Stomach (tissue), 4 donors: ENCODE measurements around the gene TPRG1.

Experiments
- POLR2AphosphoS5 ChIP-seq, 3 donors: sonication (generic); formaldehyde crosslinking; IDR thresholded peaks; one replicate each; pipeline ENCODE4 v1.6.1; 2016; ENCODE audit warnings: antibody characterized with exemption in 3 of 3
- TF ChIP-seq, protein P1 (sequence below), 7 experiments: fragments of 450-650 bp in 4 of 7; fragments of 200-600 bp in 3 of 7; sonication (generic) in 3 of 7; IDR thresholded peaks; one replicate each; pipeline ENCODE4 v1.5.1; 2016 to 2019; ENCODE audit warnings: antibody characterized with exemption in 7 of 7, control low read depth in 2 of 7, mild to moderate bottlenecking in 1 of 7

DNA sequence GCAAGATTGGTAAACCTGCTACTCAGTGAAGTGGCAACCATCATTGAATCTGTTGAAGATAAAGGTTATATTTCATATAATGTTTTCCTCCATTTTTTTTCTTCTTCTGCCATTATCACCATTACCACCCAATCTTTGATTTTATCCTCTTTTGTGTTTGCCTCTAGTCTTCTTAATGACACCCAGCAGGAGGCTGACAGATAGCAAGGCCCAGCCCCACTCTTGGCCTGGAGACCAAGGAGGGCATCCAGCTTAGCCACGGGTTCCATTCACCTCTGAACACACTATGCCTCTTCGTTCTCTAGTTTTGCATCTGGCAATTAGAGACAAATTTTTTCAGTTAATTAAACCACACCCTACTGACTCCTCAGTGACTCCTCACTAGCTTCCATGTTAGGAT is 129.7 kb downstream of the TPRG1 start:
- TF ChIP-seq POLR2AphosphoS5 (IDR thresholded peaks at IDR 0.05) = no peak
- TF ChIP-seq, protein P1, sequence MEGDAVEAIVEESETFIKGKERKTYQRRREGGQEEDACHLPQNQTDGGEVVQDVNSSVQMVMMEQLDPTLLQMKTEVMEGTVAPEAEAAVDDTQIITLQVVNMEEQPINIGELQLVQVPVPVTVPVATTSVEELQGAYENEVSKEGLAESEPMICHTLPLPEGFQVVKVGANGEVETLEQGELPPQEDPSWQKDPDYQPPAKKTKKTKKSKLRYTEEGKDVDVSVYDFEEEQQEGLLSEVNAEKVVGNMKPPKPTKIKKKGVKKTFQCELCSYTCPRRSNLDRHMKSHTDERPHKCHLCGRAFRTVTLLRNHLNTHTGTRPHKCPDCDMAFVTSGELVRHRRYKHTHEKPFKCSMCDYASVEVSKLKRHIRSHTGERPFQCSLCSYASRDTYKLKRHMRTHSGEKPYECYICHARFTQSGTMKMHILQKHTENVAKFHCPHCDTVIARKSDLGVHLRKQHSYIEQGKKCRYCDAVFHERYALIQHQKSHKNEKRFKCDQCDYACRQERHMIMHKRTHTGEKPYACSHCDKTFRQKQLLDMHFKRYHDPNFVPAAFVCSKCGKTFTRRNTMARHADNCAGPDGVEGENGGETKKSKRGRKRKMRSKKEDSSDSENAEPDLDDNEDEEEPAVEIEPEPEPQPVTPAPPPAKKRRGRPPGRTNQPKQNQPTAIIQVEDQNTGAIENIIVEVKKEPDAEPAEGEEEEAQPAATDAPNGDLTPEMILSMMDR (IDR thresholded peaks at IDR 0.05) = no peak
